Measurements from ENCODE around the gene FOXK2. TPM values are rescaled to one million over a fixed set of nuclear protein-coding genes. Genes with fewer than 3 reads are reported as not detected.

Gene FOXK2
- total RNA-seq, 1 donor: 29.3 TPM

DNA sequence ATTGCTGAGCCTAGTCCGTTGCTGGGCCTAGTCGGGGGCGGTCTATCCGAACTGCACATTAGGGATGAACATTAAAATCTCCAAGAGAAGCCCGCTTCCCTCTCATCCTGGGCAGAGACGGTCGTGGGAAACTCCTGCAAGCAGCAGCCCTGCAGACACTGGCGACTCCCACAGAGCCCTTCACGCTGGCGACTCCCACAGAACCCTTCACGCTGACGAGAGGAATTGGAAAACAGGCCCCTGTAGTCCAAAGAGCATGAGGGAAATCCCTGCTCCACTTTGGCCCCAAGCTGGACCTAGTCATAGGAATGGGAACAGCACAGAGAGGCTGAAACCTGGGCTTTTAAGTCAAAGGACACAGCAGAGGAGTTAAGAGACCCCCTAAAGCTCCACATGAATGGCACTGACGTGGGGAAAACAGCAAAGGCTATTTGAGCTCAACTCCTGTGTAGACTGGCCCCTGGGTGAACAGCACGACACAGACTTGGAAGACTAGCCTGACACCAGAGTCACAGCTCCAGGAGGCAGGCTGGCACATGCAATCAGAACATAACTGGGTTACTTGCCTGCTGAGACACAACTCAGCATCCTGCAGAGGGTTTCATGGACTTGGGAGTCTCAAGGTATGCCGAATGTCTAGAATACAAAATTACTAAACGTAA, 86.5 kb downstream of the FOXK2 start:
- peaks cover 63% of the 10 kb centered on the region for H3K36me3 ChIP-seq (ENCODE audit: insufficient read depth, low read length)

DNA sequence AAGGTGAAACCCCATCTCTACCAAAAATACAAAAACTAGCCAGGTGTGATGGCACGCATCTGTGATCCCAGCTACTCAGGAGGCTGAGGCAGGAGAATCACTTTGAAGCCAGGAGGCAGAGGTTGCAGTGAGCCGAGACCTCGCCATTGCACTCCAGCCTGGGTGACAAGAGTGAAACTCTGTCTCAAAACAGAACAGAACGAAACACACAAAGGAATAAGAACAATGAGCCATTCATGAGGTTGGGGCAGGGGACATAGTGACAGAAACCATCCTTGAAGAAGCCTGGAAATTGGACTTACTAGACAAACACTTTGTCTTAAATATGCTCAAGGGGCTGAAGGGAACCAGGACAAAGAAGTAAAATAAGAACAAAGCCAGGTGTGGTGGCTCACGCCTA, 89.3 kb downstream of the FOXK2 start:
- H3K4me1 ChIP-seq (ENCODE audit: insufficient read depth, low read length): no peaks in the 10 kb centered on the region
- no peak overlapping the region for H3K4me3 ChIP-seq (ENCODE audit: insufficient read depth, low read length)
- H3K27me3 ChIP-seq (ENCODE audit: insufficient read depth, low read length): no peaks in the 10 kb centered on the region

More for the DNA sequence above, 86.5 kb downstream of the FOXK2 start:
- TF ChIP-seq, protein P1, sequence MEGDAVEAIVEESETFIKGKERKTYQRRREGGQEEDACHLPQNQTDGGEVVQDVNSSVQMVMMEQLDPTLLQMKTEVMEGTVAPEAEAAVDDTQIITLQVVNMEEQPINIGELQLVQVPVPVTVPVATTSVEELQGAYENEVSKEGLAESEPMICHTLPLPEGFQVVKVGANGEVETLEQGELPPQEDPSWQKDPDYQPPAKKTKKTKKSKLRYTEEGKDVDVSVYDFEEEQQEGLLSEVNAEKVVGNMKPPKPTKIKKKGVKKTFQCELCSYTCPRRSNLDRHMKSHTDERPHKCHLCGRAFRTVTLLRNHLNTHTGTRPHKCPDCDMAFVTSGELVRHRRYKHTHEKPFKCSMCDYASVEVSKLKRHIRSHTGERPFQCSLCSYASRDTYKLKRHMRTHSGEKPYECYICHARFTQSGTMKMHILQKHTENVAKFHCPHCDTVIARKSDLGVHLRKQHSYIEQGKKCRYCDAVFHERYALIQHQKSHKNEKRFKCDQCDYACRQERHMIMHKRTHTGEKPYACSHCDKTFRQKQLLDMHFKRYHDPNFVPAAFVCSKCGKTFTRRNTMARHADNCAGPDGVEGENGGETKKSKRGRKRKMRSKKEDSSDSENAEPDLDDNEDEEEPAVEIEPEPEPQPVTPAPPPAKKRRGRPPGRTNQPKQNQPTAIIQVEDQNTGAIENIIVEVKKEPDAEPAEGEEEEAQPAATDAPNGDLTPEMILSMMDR (IDR thresholded peaks at IDR 0.05; ENCODE audit: extremely low read depth, low read depth, low read length): no peak
- no peak overlapping the region for H3K27ac ChIP-seq (ENCODE audit: low read depth, low read length)
- no peaks in the 10 kb centered on the region for H3K27me3 ChIP-seq (ENCODE audit: insufficient read depth, low read length)
- peaks cover 4% of the 10 kb centered on the region for H4K20me1 ChIP-seq (ENCODE audit: insufficient read depth, low read length)
- DNase-seq (ENCODE audit: insufficient read length, low spot score, missing footprints): no peak
- H3K79me2 ChIP-seq (ENCODE audit: insufficient read depth, low read length): peaks cover 23% of the 10 kb centered on the region
- H3K9me3 ChIP-seq (ENCODE audit: low read depth, low read length): no peaks in the 10 kb centered on the region
- no peaks in the 10 kb centered on the region for H3K4me1 ChIP-seq (ENCODE audit: insufficient read depth, low read length)
- no peak overlapping the region for H2AFZ ChIP-seq (ENCODE audit: low read length)
- no peak overlapping the region for H3K4me2 ChIP-seq (ENCODE audit: insufficient read depth, low read length)
- H3K4me3 ChIP-seq (ENCODE audit: insufficient read depth, low read length): no peak overlapping the region

DNA sequence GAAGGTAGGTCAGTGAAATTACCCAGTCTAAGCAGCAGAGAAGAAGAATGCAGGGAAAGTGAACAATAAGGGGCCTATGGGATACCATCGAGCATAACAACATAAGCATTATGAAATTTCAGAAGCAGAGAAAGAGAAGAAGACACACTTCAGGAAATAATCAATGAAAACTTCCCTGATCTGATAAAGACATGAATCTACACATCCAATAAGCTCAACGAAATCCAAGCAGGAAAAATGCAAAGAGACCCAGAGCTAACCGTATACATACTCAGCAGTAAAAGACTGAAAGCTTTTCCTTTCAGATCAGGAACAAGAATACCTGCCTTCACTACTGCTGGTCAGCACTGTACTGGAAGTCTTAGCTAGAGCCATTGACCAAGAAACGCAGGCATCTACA, 90.1 kb downstream of the FOXK2 start:
- Histone ChIP-seq H3K4me2 (ENCODE audit: insufficient read depth, low read length) (no peak overlapping the region), H3K9me3 (ENCODE audit: low read depth, low read length) (no peaks in the 10 kb centered on the region), H3K4me1 (ENCODE audit: insufficient read depth, low read length) (no peaks in the 10 kb centered on the region), H4K20me1 (ENCODE audit: insufficient read depth, low read length) (no peaks in the 10 kb centered on the region), H2AFZ (ENCODE audit: low read length) (no peak overlapping the region), H3K36me3 (ENCODE audit: insufficient read depth, low read length) (peaks cover 40% of the 10 kb centered on the region), H3K27me3 (ENCODE audit: insufficient read depth, low read length) (no peaks in the 10 kb centered on the region), H3K4me3 (ENCODE audit: insufficient read depth, low read length) (no peak overlapping the region), H3K79me2 (ENCODE audit: insufficient read depth, low read length) (peaks cover 4% of the 10 kb centered on the region), H3K27ac (ENCODE audit: low read depth, low read length) (no peak overlapping the region)
- DNase-seq (ENCODE audit: insufficient read length, low spot score, missing footprints): no peak
- TF ChIP-seq, protein P1 (IDR thresholded peaks at IDR 0.05; ENCODE audit: extremely low read depth, low read depth, low read length): no peak

More for the DNA sequence above, 89.3 kb downstream of the FOXK2 start:
- H3K4me2 ChIP-seq (ENCODE audit: insufficient read depth, low read length): no peak overlapping the region
- H4K20me1 ChIP-seq (ENCODE audit: insufficient read depth, low read length): no peaks in the 10 kb centered on the region
- no peak overlapping the region for H3K27ac ChIP-seq (ENCODE audit: low read depth, low read length)
- DNase-seq (ENCODE audit: insufficient read length, low spot score, missing footprints): no peak
- H3K36me3 ChIP-seq (ENCODE audit: insufficient read depth, low read length): peaks cover 44% of the 10 kb centered on the region
- peaks cover 4% of the 10 kb centered on the region for H3K79me2 ChIP-seq (ENCODE audit: insufficient read depth, low read length)
- TF ChIP-seq, protein P1 (IDR thresholded peaks at IDR 0.05; ENCODE audit: extremely low read depth, low read depth, low read length): no peak
- H2AFZ ChIP-seq (ENCODE audit: low read length): no peak overlapping the region
- H3K9me3 ChIP-seq (ENCODE audit: low read depth, low read length): no peaks in the 10 kb centered on the region

DNA sequence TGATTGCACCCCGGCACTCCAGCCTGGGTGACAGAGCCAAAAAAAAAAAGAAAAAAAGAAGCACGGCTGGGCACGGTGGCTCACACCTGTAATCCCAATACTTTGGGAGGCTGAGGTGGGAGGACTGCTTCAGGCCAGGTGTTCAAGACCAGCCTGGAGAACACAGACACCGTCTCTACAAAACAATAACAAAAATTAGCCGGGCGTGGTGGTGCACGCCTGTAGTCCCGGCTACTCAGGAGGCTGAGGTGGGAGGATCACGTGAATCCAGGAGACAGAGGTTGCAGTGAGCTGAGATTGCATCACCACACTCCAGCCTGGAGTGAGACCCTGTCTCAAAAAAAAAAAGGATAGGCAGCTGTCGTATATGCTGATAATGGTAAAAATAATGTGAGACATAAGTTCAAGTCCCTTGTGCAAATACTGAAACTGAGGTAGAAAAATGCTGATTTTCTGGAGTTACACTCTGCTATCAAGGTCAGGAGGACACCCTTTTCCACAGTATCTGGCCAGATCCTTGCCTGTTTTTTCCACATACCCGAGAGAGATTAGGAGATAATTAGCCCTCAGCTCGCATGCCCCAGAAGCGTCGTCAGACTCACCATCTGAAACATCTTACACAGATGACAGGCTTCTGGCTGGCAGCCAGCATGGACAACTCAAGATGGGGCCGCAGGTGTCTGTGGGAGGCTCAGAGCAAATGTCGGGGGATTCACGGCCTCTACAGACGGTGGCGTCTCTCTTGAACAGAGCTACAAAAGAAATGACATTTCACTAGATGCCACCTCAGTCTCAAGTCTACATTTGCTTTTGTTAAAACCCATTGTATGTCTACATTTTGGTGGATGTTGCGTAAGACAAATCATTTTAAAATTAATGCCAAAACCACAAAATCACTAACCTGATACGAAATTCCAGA, 91.9 kb downstream of the FOXK2 start:
- no peaks in the 10 kb centered on the region for H3K4me1 ChIP-seq (ENCODE audit: insufficient read depth, low read length)
- H3K27me3 ChIP-seq (ENCODE audit: insufficient read depth, low read length): no peaks in the 10 kb centered on the region
- H2AFZ ChIP-seq (ENCODE audit: low read length): no peak overlapping the region
- no peaks in the 10 kb centered on the region for H4K20me1 ChIP-seq (ENCODE audit: insufficient read depth, low read length)
- no peaks in the 10 kb centered on the region for H3K9me3 ChIP-seq (ENCODE audit: low read depth, low read length)
- DNase-seq (ENCODE audit: insufficient read length, low spot score, missing footprints): no peak
- TF ChIP-seq, protein P1 (IDR thresholded peaks at IDR 0.05; ENCODE audit: extremely low read depth, low read depth, low read length): no peak
- peaks cover 42% of the 10 kb centered on the region for H3K36me3 ChIP-seq (ENCODE audit: insufficient read depth, low read length)
- H3K4me3 ChIP-seq (ENCODE audit: insufficient read depth, low read length): no peak overlapping the region
- no peaks in the 10 kb centered on the region for H3K79me2 ChIP-seq (ENCODE audit: insufficient read depth, low read length)
- no peak overlapping the region for H3K4me2 ChIP-seq (ENCODE audit: insufficient read depth, low read length)
- no peak overlapping the region for H3K27ac ChIP-seq (ENCODE audit: low read depth, low read length)

Data from osteoblast (primary cell).